ENCODE data around the gene SEMA6C. TPM values are rescaled to one million over a fixed set of nuclear protein-coding genes. Genes with fewer than 3 reads are reported as not detected.

The SEMA6C gene
- total RNA-seq, 1 experiment from 2014 or later, result 8.2 TPM

DNA sequence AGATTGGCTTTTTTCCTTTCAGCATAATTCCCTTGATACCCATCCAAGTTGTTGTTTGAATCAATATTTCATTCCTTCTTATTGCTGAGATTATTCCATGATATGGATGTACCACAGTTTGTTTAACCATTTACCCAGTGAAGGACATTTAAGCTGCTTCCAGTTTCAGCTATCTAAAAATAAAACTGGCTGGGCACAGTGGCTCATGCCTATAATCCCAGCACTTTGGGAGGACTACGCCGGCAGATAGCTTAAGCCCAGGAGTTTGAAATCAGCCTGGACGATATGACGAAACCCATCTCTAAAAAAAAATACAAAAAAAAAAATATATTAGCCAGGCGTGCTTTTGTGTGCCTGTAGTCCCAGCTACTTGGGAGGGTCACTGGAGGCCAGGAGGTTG lies 32.6 kb downstream of the SEMA6C start:
- no TSS peak for BruUV-seq (replicated peaks)
- Histone ChIP-seq H3K9me3 (ENCODE audit: control insufficient read depth in 1 of 2, insufficient read depth in 1 of 2, low read depth in 1 of 2, low read length in 2 of 2) (no peaks in the 10 kb centered on the region), H3K27me3 (ENCODE audit: insufficient read depth, low read length) (no peaks in the 10 kb centered on the region), H3K79me2 (ENCODE audit: insufficient read depth, low read length) (no peaks in the 10 kb centered on the region), H3K4me3 (replicated peaks in 1 of 2; ENCODE audit: low read depth in 1 of 2, low read length in 2 of 2) (no peak overlapping the region), H3K9ac (ENCODE audit: low read length) (no peak overlapping the region), H3K9me2 (ENCODE audit: insufficient read depth) (no peaks in the 10 kb centered on the region), H3K36me3 (ENCODE audit: control insufficient read depth in 1 of 2, insufficient read depth in 2 of 2, low read length in 2 of 2) (no peaks in the 10 kb centered on the region), H2AFZ (ENCODE audit: low read depth, low read length, poor library complexity, severe bottlenecking) (no peak overlapping the region), H4K20me1 (ENCODE audit: insufficient read depth) (no peaks in the 10 kb centered on the region), H3K27ac (ENCODE audit: low read depth, low read length) (no peak overlapping the region), H3K4me2 (ENCODE audit: low read length) (no peak overlapping the region), H3K4me1 (ENCODE audit: control insufficient read depth in 1 of 2, insufficient read depth in 2 of 2, low read length in 2 of 2) (no peaks in the 10 kb centered on the region)
- POLR2A ChIA-PET, result no interaction called here
- RAD21 ChIA-PET (ENCODE audit: low non-redundant PET in 1 of 2, low total read pairs in 2 of 2, uncharacterized antibody in 2 of 2, unreplicated experiment in 2 of 2), result no interaction called here
- DNase-seq (ENCODE audit: low read depth, low spot score), result no peak
- no peak for ATAC-seq
- no peak for TF ChIP-seq SRF (IDR thresholded peaks at IDR 0.05; ENCODE audit: low read depth)
- TF ChIP-seq POLR2AphosphoS5 (IDR thresholded peaks at IDR 0.05; ENCODE audit: low read depth, low read length), result no peak
- TF ChIP-seq, protein P1, sequence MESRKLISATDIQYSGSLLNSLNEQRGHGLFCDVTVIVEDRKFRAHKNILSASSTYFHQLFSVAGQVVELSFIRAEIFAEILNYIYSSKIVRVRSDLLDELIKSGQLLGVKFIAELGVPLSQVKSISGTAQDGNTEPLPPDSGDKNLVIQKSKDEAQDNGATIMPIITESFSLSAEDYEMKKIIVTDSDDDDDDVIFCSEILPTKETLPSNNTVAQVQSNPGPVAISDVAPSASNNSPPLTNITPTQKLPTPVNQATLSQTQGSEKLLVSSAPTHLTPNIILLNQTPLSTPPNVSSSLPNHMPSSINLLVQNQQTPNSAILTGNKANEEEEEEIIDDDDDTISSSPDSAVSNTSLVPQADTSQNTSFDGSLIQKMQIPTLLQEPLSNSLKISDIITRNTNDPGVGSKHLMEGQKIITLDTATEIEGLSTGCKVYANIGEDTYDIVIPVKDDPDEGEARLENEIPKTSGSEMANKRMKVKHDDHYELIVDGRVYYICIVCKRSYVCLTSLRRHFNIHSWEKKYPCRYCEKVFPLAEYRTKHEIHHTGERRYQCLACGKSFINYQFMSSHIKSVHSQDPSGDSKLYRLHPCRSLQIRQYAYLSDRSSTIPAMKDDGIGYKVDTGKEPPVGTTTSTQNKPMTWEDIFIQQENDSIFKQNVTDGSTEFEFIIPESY (IDR thresholded peaks at IDR 0.05; ENCODE audit: extremely low read depth, insufficient replicate concordance, low read length), result no peak
- TF ChIP-seq CBX3 (IDR thresholded peaks at IDR 0.05; ENCODE audit: low read depth), result no peak
- TF ChIP-seq, protein P2, sequence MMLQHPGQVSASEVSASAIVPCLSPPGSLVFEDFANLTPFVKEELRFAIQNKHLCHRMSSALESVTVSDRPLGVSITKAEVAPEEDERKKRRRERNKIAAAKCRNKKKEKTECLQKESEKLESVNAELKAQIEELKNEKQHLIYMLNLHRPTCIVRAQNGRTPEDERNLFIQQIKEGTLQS (IDR thresholded peaks at IDR 0.05), result no peak
- TF ChIP-seq SIN3A (IDR thresholded peaks at IDR 0.05; ENCODE audit: low read depth), result no peak
- TF ChIP-seq, protein P3, sequence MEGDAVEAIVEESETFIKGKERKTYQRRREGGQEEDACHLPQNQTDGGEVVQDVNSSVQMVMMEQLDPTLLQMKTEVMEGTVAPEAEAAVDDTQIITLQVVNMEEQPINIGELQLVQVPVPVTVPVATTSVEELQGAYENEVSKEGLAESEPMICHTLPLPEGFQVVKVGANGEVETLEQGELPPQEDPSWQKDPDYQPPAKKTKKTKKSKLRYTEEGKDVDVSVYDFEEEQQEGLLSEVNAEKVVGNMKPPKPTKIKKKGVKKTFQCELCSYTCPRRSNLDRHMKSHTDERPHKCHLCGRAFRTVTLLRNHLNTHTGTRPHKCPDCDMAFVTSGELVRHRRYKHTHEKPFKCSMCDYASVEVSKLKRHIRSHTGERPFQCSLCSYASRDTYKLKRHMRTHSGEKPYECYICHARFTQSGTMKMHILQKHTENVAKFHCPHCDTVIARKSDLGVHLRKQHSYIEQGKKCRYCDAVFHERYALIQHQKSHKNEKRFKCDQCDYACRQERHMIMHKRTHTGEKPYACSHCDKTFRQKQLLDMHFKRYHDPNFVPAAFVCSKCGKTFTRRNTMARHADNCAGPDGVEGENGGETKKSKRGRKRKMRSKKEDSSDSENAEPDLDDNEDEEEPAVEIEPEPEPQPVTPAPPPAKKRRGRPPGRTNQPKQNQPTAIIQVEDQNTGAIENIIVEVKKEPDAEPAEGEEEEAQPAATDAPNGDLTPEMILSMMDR (IDR thresholded peaks at IDR 0.05 in 2 of 3, conservative IDR thresholded peaks at IDR 0.05 in 1 of 3; ENCODE audit: borderline replicate concordance in 1 of 3, insufficient read depth in 1 of 3, low read depth in 2 of 3, low read length in 2 of 3), result no peak
- TF ChIP-seq EZH2 (IDR thresholded peaks at IDR 0.05), result no peak
- no peak for TF ChIP-seq YY1 (IDR thresholded peaks at IDR 0.05; ENCODE audit: extremely low read depth, insufficient replicate concordance, low read depth, low read length)
- TF ChIP-seq SP1 (IDR thresholded peaks at IDR 0.05; ENCODE audit: low read depth), result no peak
- no peak for TF ChIP-seq JUND (IDR thresholded peaks at IDR 0.05)
- no peak for TF ChIP-seq EZH2phosphoT487 (IDR thresholded peaks at IDR 0.05; ENCODE audit: borderline replicate concordance)
- no peak for TF ChIP-seq EGR1 (IDR thresholded peaks at IDR 0.05; ENCODE audit: low read depth)
- CTCF ChIA-PET, result interaction anchor here (0.6 kb wide), 1 partner anchor 137 kb away, joined by 7 read pairs; no protein-coding TSS in a partner anchor
- intact Hi-C loops (cut with micrococcal nuclease), result no loop called here

Data from HCT116 (cell line).